PC-3 (cell line): ENCODE results near the gene ANKRD60. TPM values are rescaled to one million over a fixed set of nuclear protein-coding genes. Genes with fewer than 3 reads are reported as not detected.
A peak's percentile ranks its signal among the peaks of the same experiment; 100 is the strongest.

Experiments
- ATAC-seq: fragments of 200-7000 bp; cut with Tn5 transposase; 2 replicates; pipeline ENCODE4 v1.9.1; 2020; ENCODE audit warnings: mild to moderate bottlenecking, moderate library complexity
- BruUV-seq: library from RNA; stranded (reverse); fragments of 400-500 nt; replicated peaks from 2 replicates; lab custom pipeline; 2021; lab: Mats Ljungman, UMichigan
- CTCF ChIA-PET: fragments of 300-600 bp; sonication (Branson Sonifier 250); formaldehyde crosslinking; loops from one replicate; lab custom pipeline; 2022; ENCODE audit warnings: antibody characterized with exemption; lab: Charles Lee
- POLR2A ChIA-PET: fragments of 300-600 bp; sonication (Branson Sonifier 250); formaldehyde crosslinking; loops from one replicate; lab custom pipeline; 2022; ENCODE audit warnings: antibody characterized with exemption; ENCODE audit not compliant: unreplicated experiment; lab: Charles Lee
- DNase-seq: peaks from one replicate; pipeline ENCODE4 v3.0.0-alpha.2; 2015
- H2AFZ ChIP-seq: fragments of 300-600 bp; sonication (generic); 2 replicates; pipeline ENCODE4 v1.6.0; 2016; ENCODE audit warnings: antibody characterized with exemption, low read length
- H3F3A ChIP-seq: fragments of 300-600 bp; sonication (generic); one replicate; pipeline ENCODE4 v1.6.0; 2017; ENCODE audit warnings: antibody characterized with exemption, low read length, control low read depth, mild to moderate bottlenecking; ENCODE audit not compliant: unreplicated experiment
- H3K27ac ChIP-seq: fragments of 300-600 bp; sonication (generic); 2 replicates; pipeline ENCODE4 v1.5.1; 2016; ENCODE audit warnings: mild to moderate bottlenecking, low read length
- H3K27me3 ChIP-seq: fragments of 300-600 bp; sonication (generic); 2 replicates; pipeline ENCODE4 v1.6.1; 2016; ENCODE audit warnings: low read length, mixed read lengths
- H3K36me3 ChIP-seq: fragments of 300-600 bp; sonication (generic); 2 replicates; pipeline ENCODE4 v1.6.1; 2016; ENCODE audit warnings: low read depth, mixed run types, low read length, mixed read lengths
- H3K4me1 ChIP-seq: fragments of 300-600 bp; sonication (generic); 2 replicates; pipeline ENCODE4 v1.5.1; 2016; ENCODE audit warnings: low read length; ENCODE audit not compliant: insufficient read depth
- H3K4me2 ChIP-seq: fragments of 300-600 bp; sonication (generic); 2 replicates; pipeline ENCODE4 v1.6.0; 2016; ENCODE audit warnings: low read length
- H3K4me3 ChIP-seq: fragments of 300-600 bp; sonication (generic); 2 replicates; pipeline ENCODE4 v1.5.1; 2016; ENCODE audit warnings: mild to moderate bottlenecking, low read length, mixed read lengths
- H3K79me2 ChIP-seq: fragments of 300-600 bp; sonication (generic); 2 replicates; pipeline ENCODE4 v1.6.1; 2017; ENCODE audit warnings: low read length, mixed read lengths
- H3K9ac ChIP-seq: fragments of 300-600 bp; sonication (generic); 2 replicates; pipeline ENCODE4 v1.6.0; 2016; ENCODE audit warnings: mild to moderate bottlenecking, low read length
- H3K9me2 ChIP-seq: fragments of 300-600 bp; sonication (generic); replicated peaks from 2 replicates; pipeline ENCODE4 v1.6.1; 2016; ENCODE audit warnings: mixed run types, low read length, mixed read lengths
- H3K9me3 ChIP-seq: fragments of 300-600 bp; sonication (generic); 2 replicates; pipeline ENCODE4 v1.6.1; 2016; ENCODE audit warnings: low read length, mixed read lengths
- H4K20me1 ChIP-seq: fragments of 300-600 bp; sonication (generic); 2 replicates; pipeline ENCODE4 v1.6.1; 2016; ENCODE audit warnings: low read length, mixed read lengths
- EZH2 ChIP-seq: fragments of 300-600 bp; sonication (generic); IDR thresholded peaks from one replicate; pipeline ENCODE4 v1.6.1; 2017; ENCODE audit warnings: antibody characterized with exemption, mild to moderate bottlenecking, low read length; ENCODE audit not compliant: unreplicated experiment
- EZH2phosphoT487 ChIP-seq: fragments of 300-600 bp; sonication (generic); IDR thresholded peaks from 2 replicates; pipeline ENCODE4 v1.6.1; 2018; ENCODE audit warnings: mild to moderate bottlenecking, antibody characterized with exemption, low read length, borderline replicate concordance
- intact Hi-C: fragments of 100-400 bp; cut with micrococcal nuclease; formaldehyde crosslinking; loops from 2 replicates; pipeline ENCODE4 v1.9.0; 2023
- total RNA-seq: library from RNA; depleted of rRNA; stranded (reverse); fragments of >200 nt; gene quantifications from 2 replicates; pipeline ENCODE4 v1.2.3, GENCODE V29; 2014
- TF ChIP-seq, protein P1 (sequence below): fragments of 300-600 bp; sonication (generic); conservative IDR thresholded peaks from 2 replicates; pipeline ENCODE4 v1.5.1; 2017; ENCODE audit warnings: antibody characterized with exemption, low read depth, mild to moderate bottlenecking, low read length

The ANKRD60 gene
- total RNA-seq, 1 experiment from 2014 or later, result not detected

DNA sequence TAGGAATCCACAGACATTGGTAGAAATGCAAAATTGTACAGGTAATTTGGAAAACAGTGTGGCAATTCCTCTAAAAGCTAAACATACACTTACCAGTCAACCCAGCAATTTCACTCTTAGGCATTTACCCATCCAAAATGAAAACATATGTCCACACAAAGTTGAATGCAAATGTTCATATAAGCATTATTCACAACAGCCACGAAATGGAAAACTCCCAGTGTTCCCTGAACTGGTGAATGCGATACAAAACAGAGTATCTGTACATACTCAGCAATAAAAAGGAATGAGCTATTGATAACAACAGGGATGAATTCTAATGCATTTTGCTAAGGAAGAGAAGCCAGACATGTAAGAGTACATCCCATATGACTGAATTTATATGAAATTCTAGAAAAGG is 48.7 kb upstream of the ANKRD60 start:
- ATAC-seq, result no peak

DNA sequence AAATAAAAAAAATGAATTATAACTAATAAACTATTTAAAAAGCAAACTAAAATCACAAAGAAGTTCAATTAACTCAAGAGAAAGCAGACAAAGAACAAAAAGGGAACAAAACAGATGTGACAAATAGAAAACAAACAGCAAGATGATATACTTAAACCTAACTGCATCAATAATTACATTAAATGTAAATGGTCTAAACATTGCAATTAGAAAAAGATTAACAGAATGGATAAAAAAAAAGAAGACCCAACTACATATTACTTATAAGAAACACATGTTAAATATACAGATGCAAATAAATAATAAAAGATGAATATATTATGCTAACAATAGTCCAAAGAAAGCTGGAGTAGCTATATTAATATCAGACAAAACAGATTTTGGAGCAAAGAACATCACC is 45.9 kb upstream of the ANKRD60 start:
- Histone ChIP-seq H3K79me2 (no peaks in the 10 kb centered on the region), H3K4me2 (no peak overlapping the region), H3F3A (no peaks in the 10 kb centered on the region), H3K4me1 (no peaks in the 10 kb centered on the region), H3K9me2 (no peaks in the 10 kb centered on the region), H4K20me1 (no peaks in the 10 kb centered on the region), H3K9ac (no peak overlapping the region), H3K9me3 (no peaks in the 10 kb centered on the region), H3K36me3 (no peaks in the 10 kb centered on the region), H3K4me3 (no peak overlapping the region), H3K27ac (no peak overlapping the region), H2AFZ (no peak overlapping the region), H3K27me3 (no peaks in the 10 kb centered on the region)
- BruUV-seq, result no TSS peak
- CTCF ChIA-PET, result no interaction called here
- DNase-seq, result no peak
- TF ChIP-seq EZH2phosphoT487 (no peak), EZH2 (no peak)
- TF ChIP-seq, protein P1, sequence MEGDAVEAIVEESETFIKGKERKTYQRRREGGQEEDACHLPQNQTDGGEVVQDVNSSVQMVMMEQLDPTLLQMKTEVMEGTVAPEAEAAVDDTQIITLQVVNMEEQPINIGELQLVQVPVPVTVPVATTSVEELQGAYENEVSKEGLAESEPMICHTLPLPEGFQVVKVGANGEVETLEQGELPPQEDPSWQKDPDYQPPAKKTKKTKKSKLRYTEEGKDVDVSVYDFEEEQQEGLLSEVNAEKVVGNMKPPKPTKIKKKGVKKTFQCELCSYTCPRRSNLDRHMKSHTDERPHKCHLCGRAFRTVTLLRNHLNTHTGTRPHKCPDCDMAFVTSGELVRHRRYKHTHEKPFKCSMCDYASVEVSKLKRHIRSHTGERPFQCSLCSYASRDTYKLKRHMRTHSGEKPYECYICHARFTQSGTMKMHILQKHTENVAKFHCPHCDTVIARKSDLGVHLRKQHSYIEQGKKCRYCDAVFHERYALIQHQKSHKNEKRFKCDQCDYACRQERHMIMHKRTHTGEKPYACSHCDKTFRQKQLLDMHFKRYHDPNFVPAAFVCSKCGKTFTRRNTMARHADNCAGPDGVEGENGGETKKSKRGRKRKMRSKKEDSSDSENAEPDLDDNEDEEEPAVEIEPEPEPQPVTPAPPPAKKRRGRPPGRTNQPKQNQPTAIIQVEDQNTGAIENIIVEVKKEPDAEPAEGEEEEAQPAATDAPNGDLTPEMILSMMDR, result no peak
- no peak for ATAC-seq
- intact Hi-C loops, result no loop called here
- POLR2A ChIA-PET, result no interaction called here

More for the DNA sequence above, 48.7 kb upstream of the ANKRD60 start:
- intact Hi-C loops, result no loop called here
- Histone ChIP-seq H2AFZ (no peak overlapping the region), H3K4me2 (no peak overlapping the region), H3K4me3 (no peak overlapping the region), H3K4me1 (no peaks in the 10 kb centered on the region), H3K9me3 (no peaks in the 10 kb centered on the region), H3F3A (no peaks in the 10 kb centered on the region), H3K27me3 (no peaks in the 10 kb centered on the region), H3K36me3 (no peaks in the 10 kb centered on the region), H3K9ac (no peak overlapping the region), H4K20me1 (no peaks in the 10 kb centered on the region), H3K79me2 (no peaks in the 10 kb centered on the region), H3K27ac (no peak overlapping the region), H3K9me2 (no peaks in the 10 kb centered on the region)
- TF ChIP-seq, protein P1, result no peak
- TF ChIP-seq EZH2 (no peak), EZH2phosphoT487 (no peak)
- ChIA-PET CTCF (no interaction called here), POLR2A (no interaction called here)
- DNase-seq, result no peak
- no TSS peak for BruUV-seq

DNA sequence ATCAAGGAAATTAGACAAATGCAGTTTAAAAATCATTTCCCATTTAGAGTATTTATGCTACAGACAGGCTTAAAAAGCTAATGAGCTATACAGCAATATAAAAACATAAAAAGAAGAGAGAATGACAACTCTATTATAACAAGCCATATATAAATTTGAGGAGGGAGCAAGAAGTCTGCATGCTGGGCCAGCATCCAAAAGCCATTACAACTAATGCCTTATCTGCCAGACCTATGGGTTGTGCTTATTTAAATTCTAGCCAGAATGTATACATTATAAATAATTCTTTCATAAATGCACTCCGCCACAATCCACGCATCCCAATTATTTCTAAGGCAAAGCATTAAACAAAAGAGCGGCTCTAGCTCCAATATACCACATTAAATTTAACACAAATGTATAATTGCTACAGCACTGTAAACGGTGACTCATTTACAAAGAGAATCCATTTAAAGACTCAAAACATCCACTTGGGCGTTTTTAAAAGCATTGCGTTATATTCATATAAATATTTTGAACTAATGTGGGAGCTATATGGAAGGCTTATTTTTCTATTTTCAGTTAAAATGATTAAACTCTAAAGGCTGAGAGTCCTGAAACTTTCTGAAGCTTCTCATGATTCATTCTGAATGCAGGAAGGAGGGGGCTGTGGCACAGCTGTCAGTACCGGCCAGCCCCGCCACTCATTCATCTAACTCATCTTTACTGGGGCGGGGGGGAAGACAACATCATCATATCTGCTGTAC is 43.3 kb upstream of the ANKRD60 start:
- DNase-seq (no peak), ATAC-seq (peak; percentile 20; the same call in 1 of the 2 replicates)
- TF ChIP-seq EZH2phosphoT487 (no peak), EZH2 (no peak)
- TF ChIP-seq, protein P1, result no peak
- ChIA-PET POLR2A (no interaction called here), CTCF (interaction anchor here (0.6 kb wide), 1 partner anchor 33 kb away, joined by 3 read pairs; no protein-coding TSS in a partner anchor)
- BruUV-seq, result no TSS peak
- intact Hi-C loops, result no loop called here
- H3K9ac ChIP-seq, result no peak overlapping the region
- H3K4me2 ChIP-seq, result no peak overlapping the region
- no peaks in the 10 kb centered on the region for H3K79me2 ChIP-seq
- no peaks in the 10 kb centered on the region for H3K27me3 ChIP-seq
- H3K27ac ChIP-seq, result no peak overlapping the region
- H3K9me2 ChIP-seq, result no peaks in the 10 kb centered on the region
- no peak overlapping the region for H3K4me3 ChIP-seq
- H3K36me3 ChIP-seq, result no peaks in the 10 kb centered on the region
- no peaks in the 10 kb centered on the region for H3F3A ChIP-seq
- H3K4me1 ChIP-seq, result peaks cover 15% of the 10 kb centered on the region; the same call in 1 of the 2 replicates
- no peaks in the 10 kb centered on the region for H3K9me3 ChIP-seq
- H2AFZ ChIP-seq, result no peak overlapping the region
- H4K20me1 ChIP-seq, result no peaks in the 10 kb centered on the region
